Measurements from ENCODE around the gene PITPNC1. TPM values are rescaled to one million over a fixed set of nuclear protein-coding genes. Genes with fewer than 3 reads are reported as not detected.

Gene PITPNC1
- total and polyA plus RNA-seq, 2 donors (not counting 3 experiments of a cell fraction or from before 2014, with no cell fraction given) = 2.4 to 9.6 TPM

GRCh38 chr17:67679225-67679624 lies 302.1 kb downstream of the PITPNC1 start:
- H3K4me1 ChIP-seq (ENCODE audit: control insufficient read depth, extremely low read depth, insufficient read depth, low read length) = no peaks in the 10 kb centered on the region
- intact Hi-C loops (cut with micrococcal nuclease) = no loop called here
- no peak overlapping the region for H2AFZ ChIP-seq (ENCODE audit: low read depth, low read length)
- POLR2A ChIA-PET = no interaction called here
- H3K4me3 ChIP-seq (replicated peaks in 1 of 3; ENCODE audit: insufficient read depth in 1 of 3, low read depth in 1 of 3, low read length in 3 of 3) = no peak overlapping the region
- H3K27ac ChIP-seq (ENCODE audit: insufficient read depth, low read depth, low read length) = no peak overlapping the region
- H4K20me1 ChIP-seq (replicated peaks; ENCODE audit: control insufficient read depth, extremely low read depth, insufficient read depth, low read length) = no peaks in the 10 kb centered on the region
- H3K9me3 ChIP-seq (replicated peaks; ENCODE audit: control insufficient read depth, insufficient read depth, low read length) = no peaks in the 10 kb centered on the region
- H3K9me1 ChIP-seq (replicated peaks; ENCODE audit: control insufficient read depth, extremely low read depth, insufficient read depth, low read length) = no peaks in the 10 kb centered on the region
- dilution Hi-C loops (cut with MboI; ENCODE audit: extremely low pct_ligation_motif_present, low sequenced_read_pairs) = no loop called here
- no peak for TF ChIP-seq CTCF (IDR thresholded peaks at IDR 0.05; ENCODE audit: extremely low read depth in 1 of 2, insufficient read depth in 1 of 2, low read depth in 1 of 2, low read length in 2 of 2)
- TF ChIP-seq, protein P1, sequence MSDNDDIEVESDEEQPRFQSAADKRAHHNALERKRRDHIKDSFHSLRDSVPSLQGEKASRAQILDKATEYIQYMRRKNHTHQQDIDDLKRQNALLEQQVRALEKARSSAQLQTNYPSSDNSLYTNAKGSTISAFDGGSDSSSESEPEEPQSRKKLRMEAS (IDR thresholded peaks at IDR 0.05; ENCODE audit: insufficient read depth, insufficient read length) = no peak
- no peak for TF ChIP-seq JUN (IDR thresholded peaks at IDR 0.05; ENCODE audit: borderline replicate concordance, insufficient read depth, insufficient read length, low read depth)
- no peak for TF ChIP-seq EZH2 (IDR thresholded peaks at IDR 0.05; ENCODE audit: borderline replicate concordance, low read depth, low read length, severe bottlenecking)
- no peak for TF ChIP-seq GATA2 (IDR thresholded peaks at IDR 0.05; ENCODE audit: insufficient read depth, insufficient read length, low read depth, low read length)
- no peak for TF ChIP-seq POLR2AphosphoS5 (IDR thresholded peaks at IDR 0.05; ENCODE audit: insufficient read depth, low read depth, low read length)
- TF ChIP-seq POLR2A (IDR thresholded peaks at IDR 0.05; ENCODE audit: low read depth, low read length) = no peak
- TF ChIP-seq FOS (IDR thresholded peaks at IDR 0.05; ENCODE audit: borderline replicate concordance, insufficient read depth, low read length) = no peak
- TF ChIP-seq MYC (IDR thresholded peaks at IDR 0.05; ENCODE audit: low read depth, low read length) = no peak
- no peaks in the 10 kb centered on the region for H3K36me3 ChIP-seq (ENCODE audit: control insufficient read depth in 2 of 2, extremely low read depth in 1 of 2, insufficient read depth in 2 of 2, low read length in 2 of 2)
- H3K9ac ChIP-seq (replicated peaks; ENCODE audit: extremely low read depth, insufficient read depth, low read length) = no peak overlapping the region
- CTCF ChIA-PET = interaction anchor here (1.0 kb wide), 1 partner anchor 304 kb away, joined by 3 read pairs; no protein-coding TSS in a partner anchor
- no peaks in the 10 kb centered on the region for H3K79me2 ChIP-seq (ENCODE audit: control insufficient read depth, insufficient read depth, low read length)
- DNase-seq (ENCODE audit: low read depth, low spot score) = no peak
- no peak overlapping the region for H3K4me2 ChIP-seq (ENCODE audit: insufficient read depth, low read length)
- BruUV-seq (replicated peaks) = no TSS peak
- no peaks in the 10 kb centered on the region for H3K27me3 ChIP-seq (ENCODE audit: control insufficient read depth in 2 of 2, insufficient read depth in 2 of 2, low read length in 2 of 2)
- no peak for FAIRE-seq

Data from endothelial cell of umbilical vein (primary cell).